ENCODE results near the gene PPM1H.
"Not testable (repeated sequence)": the region's sequence is repeated elsewhere in the genome, so short reads cannot be mapped to it uniquely, and the experiment has no call there.

PPM1H gene

DNA sequence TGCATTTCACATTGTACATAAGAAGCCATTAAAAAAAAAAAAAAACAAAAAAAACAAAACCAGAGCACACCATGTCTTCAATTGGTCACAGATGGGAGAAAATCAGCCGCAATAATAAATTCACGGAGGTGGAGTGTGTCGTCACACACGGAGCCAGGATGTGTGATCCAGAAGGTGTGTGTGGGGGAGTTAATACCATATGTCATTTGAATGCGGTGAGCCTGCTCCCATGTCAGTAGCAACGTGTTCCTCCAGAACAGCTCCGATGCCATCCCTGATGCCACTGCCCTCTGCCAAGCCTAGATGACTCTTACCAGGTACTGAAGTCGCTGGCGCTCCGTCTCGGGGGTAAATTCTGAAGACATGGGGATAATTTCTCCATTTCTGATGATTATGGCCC, 197.8 kb downstream of the PPM1H start:
- Histone ChIP-seq H3K4me1 (ENCODE audit: control insufficient read depth, insufficient read depth, low read length, poor library complexity, severe bottlenecking) (no peaks in the 10 kb centered on the region), H3K4me3 (ENCODE audit: insufficient read depth, low read depth, low read length, poor library complexity, severe bottlenecking) (no peak overlapping the region), H3K36me3 (ENCODE audit: control insufficient read depth, insufficient read depth, low read length) (no peaks in the 10 kb centered on the region), H3K9me3 (ENCODE audit: control insufficient read depth, low read length) (no peaks in the 10 kb centered on the region), H3K27ac (ENCODE audit: insufficient read depth, low read length, poor library complexity, severe bottlenecking) (no peak overlapping the region), H3K27me3 (replicated peaks; ENCODE audit: control insufficient read depth, insufficient read depth, low read length, poor library complexity, severe bottlenecking) (no peaks in the 10 kb centered on the region)
- no peak for DNase-seq

DNA sequence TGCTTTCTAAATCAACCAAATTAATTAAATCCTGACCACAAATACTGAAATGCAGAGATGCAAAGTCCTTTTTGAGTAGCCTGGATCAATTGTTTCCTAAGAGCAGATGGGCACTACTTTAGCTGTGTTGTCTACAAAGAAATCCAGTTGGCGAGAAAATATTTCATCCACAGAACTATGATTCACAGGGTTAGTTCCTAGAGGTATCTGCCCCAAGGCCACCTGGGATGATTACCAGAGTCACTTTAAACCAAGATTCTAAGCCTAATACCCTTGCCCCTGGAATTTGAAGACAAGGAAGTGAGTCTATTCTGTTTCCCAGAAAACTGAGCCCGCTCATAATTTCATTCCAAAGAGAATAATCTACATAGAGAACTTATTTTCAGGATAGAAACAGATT, 198.4 kb downstream of the PPM1H start:
- H3K36me3 ChIP-seq (ENCODE audit: control insufficient read depth, insufficient read depth, low read length): no peaks in the 10 kb centered on the region
- H3K9me3 ChIP-seq (ENCODE audit: control insufficient read depth, low read length): no peaks in the 10 kb centered on the region
- H3K4me3 ChIP-seq (ENCODE audit: insufficient read depth, low read depth, low read length, poor library complexity, severe bottlenecking): no peak overlapping the region
- no peaks in the 10 kb centered on the region for H3K4me1 ChIP-seq (ENCODE audit: control insufficient read depth, insufficient read depth, low read length, poor library complexity, severe bottlenecking)
- no peaks in the 10 kb centered on the region for H3K27me3 ChIP-seq (replicated peaks; ENCODE audit: control insufficient read depth, insufficient read depth, low read length, poor library complexity, severe bottlenecking)
- H3K27ac ChIP-seq (ENCODE audit: insufficient read depth, low read length, poor library complexity, severe bottlenecking): no peak overlapping the region
- DNase-seq: no peak

DNA sequence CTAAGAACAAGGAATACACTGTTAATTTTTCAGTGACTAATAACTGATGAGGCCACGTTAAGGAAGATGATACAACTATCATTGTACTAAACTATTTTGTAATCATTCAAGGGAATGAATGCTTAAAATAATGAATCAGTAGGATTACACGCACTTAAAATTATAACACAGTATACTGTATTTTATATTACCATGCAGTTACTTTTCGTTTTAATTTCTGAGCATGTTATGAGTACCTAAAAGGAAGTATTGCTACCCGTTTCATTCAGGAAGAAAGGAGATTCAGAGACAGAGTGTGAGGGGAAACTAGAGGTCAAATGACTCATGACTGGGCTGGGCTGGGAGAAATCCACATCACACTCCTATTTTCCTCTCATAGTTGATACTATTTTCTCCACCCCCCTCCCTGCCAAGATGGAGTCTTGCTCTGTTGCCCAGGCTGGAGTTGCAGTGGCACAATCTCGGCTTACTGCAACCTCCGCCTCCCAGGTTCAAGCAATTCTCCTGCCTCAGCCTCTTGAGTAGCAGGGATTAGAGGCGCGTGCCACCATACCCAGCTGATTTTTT, 202.0 kb downstream of the PPM1H start:
- Histone ChIP-seq H3K9me3 (ENCODE audit: control insufficient read depth, low read length) (no peaks in the 10 kb centered on the region), H3K36me3 (ENCODE audit: control insufficient read depth, insufficient read depth, low read length) (no peaks in the 10 kb centered on the region), H3K4me1 (ENCODE audit: control insufficient read depth, insufficient read depth, low read length, poor library complexity, severe bottlenecking) (no peaks in the 10 kb centered on the region), H3K27me3 (replicated peaks; ENCODE audit: control insufficient read depth, insufficient read depth, low read length, poor library complexity, severe bottlenecking) (no peaks in the 10 kb centered on the region), H3K27ac (ENCODE audit: insufficient read depth, low read length, poor library complexity, severe bottlenecking) (no peak overlapping the region), H3K4me3 (ENCODE audit: insufficient read depth, low read depth, low read length, poor library complexity, severe bottlenecking) (no peak overlapping the region)
- DNase-seq: no peak

GRCh38 chr12:62731055-62731820, 203.7 kb downstream of the PPM1H start:
- no peaks in the 10 kb centered on the region for H3K9me3 ChIP-seq (ENCODE audit: control insufficient read depth, low read length)
- H3K27me3 ChIP-seq (replicated peaks; ENCODE audit: control insufficient read depth, insufficient read depth, low read length, poor library complexity, severe bottlenecking): no peaks in the 10 kb centered on the region
- no peak overlapping the region for H3K27ac ChIP-seq (ENCODE audit: insufficient read depth, low read length, poor library complexity, severe bottlenecking)
- DNase-seq: no peak
- H3K4me1 ChIP-seq (ENCODE audit: control insufficient read depth, insufficient read depth, low read length, poor library complexity, severe bottlenecking): no peaks in the 10 kb centered on the region
- H3K36me3 ChIP-seq (ENCODE audit: control insufficient read depth, insufficient read depth, low read length): no peaks in the 10 kb centered on the region
- H3K4me3 ChIP-seq (ENCODE audit: insufficient read depth, low read depth, low read length, poor library complexity, severe bottlenecking): no peak overlapping the region

- no peak overlapping the region for H3K27ac ChIP-seq (ENCODE audit: insufficient read depth, low read length, poor library complexity, severe bottlenecking)
- DNase-seq: no peak
- H3K27me3 ChIP-seq (replicated peaks; ENCODE audit: control insufficient read depth, insufficient read depth, low read length, poor library complexity, severe bottlenecking): no peaks in the 10 kb centered on the region
These were observed 204.3 kb downstream of the PPM1H start for GRCh38 chr12:62730649-62731048.

GRCh38 chr12:62729579-62730544, 205.1 kb downstream of the PPM1H start:
- H3K4me1 ChIP-seq (ENCODE audit: control insufficient read depth, insufficient read depth, low read length, poor library complexity, severe bottlenecking); H3K27me3 ChIP-seq (replicated peaks; ENCODE audit: control insufficient read depth, insufficient read depth, low read length, poor library complexity, severe bottlenecking); DNase-seq; H3K36me3 ChIP-seq (ENCODE audit: control insufficient read depth, insufficient read depth, low read length); H3K4me3 ChIP-seq (ENCODE audit: insufficient read depth, low read depth, low read length, poor library complexity, severe bottlenecking); H3K9me3 ChIP-seq (ENCODE audit: control insufficient read depth, low read length); H3K27ac ChIP-seq (ENCODE audit: insufficient read depth, low read length, poor library complexity, severe bottlenecking): not testable (repeated sequence)

More at GRCh38 chr12:62730649-62731048, 204.3 kb downstream of the PPM1H start:
- Histone ChIP-seq H3K4me1 (ENCODE audit: control insufficient read depth, insufficient read depth, low read length, poor library complexity, severe bottlenecking) (no peaks in the 10 kb centered on the region), H3K4me3 (ENCODE audit: insufficient read depth, low read depth, low read length, poor library complexity, severe bottlenecking) (no peak overlapping the region), H3K36me3 (ENCODE audit: control insufficient read depth, insufficient read depth, low read length) (no peaks in the 10 kb centered on the region), H3K9me3 (ENCODE audit: control insufficient read depth, low read length) (no peaks in the 10 kb centered on the region)

GRCh38 chr12:62728741-62729140, 206.2 kb downstream of the PPM1H start:
- no peaks in the 10 kb centered on the region for H3K36me3 ChIP-seq (ENCODE audit: control insufficient read depth, insufficient read depth, low read length)
- H3K4me1 ChIP-seq (ENCODE audit: control insufficient read depth, insufficient read depth, low read length, poor library complexity, severe bottlenecking): no peaks in the 10 kb centered on the region
- no peak for DNase-seq
- H3K27ac ChIP-seq (ENCODE audit: insufficient read depth, low read length, poor library complexity, severe bottlenecking): no peak overlapping the region
- no peaks in the 10 kb centered on the region for H3K9me3 ChIP-seq (ENCODE audit: control insufficient read depth, low read length)
- H3K27me3 ChIP-seq (replicated peaks; ENCODE audit: control insufficient read depth, insufficient read depth, low read length, poor library complexity, severe bottlenecking): no peaks in the 10 kb centered on the region
- no peak overlapping the region for H3K4me3 ChIP-seq (ENCODE audit: insufficient read depth, low read depth, low read length, poor library complexity, severe bottlenecking)

DNA sequence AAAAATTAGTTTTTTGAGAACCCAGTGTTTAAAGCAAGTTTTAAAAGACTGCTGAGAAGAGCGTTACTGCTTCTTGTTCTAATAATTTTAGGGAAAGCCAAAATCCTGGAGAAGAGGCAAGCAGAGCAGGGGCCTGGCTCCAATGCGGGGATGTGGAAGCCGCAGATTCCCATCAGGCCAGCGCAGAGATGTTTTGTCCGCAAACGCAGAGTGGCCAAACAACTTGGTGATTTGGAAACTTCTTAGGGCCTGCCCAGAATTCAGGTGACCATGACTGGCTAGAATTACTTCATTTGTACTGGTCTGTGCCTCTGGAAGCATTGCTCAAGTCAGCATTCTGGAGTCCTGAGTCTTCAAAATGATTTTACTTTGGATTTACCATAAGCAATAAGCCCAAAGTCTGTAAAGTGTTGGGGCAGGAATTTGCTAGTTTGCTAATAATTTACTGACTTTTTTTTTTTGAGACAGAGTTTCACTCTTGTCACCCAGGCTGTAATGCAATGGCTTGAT, 208.4 kb downstream of the PPM1H start:
- DNase-seq: no peak
- Histone ChIP-seq H3K4me1 (ENCODE audit: control insufficient read depth, insufficient read depth, low read length, poor library complexity, severe bottlenecking) (no peaks in the 10 kb centered on the region), H3K27me3 (replicated peaks; ENCODE audit: control insufficient read depth, insufficient read depth, low read length, poor library complexity, severe bottlenecking) (no peaks in the 10 kb centered on the region), H3K4me3 (ENCODE audit: insufficient read depth, low read depth, low read length, poor library complexity, severe bottlenecking) (no peak overlapping the region), H3K27ac (ENCODE audit: insufficient read depth, low read length, poor library complexity, severe bottlenecking) (no peak overlapping the region), H3K36me3 (ENCODE audit: control insufficient read depth, insufficient read depth, low read length) (no peaks in the 10 kb centered on the region), H3K9me3 (ENCODE audit: control insufficient read depth, low read length) (no peaks in the 10 kb centered on the region)

DNA sequence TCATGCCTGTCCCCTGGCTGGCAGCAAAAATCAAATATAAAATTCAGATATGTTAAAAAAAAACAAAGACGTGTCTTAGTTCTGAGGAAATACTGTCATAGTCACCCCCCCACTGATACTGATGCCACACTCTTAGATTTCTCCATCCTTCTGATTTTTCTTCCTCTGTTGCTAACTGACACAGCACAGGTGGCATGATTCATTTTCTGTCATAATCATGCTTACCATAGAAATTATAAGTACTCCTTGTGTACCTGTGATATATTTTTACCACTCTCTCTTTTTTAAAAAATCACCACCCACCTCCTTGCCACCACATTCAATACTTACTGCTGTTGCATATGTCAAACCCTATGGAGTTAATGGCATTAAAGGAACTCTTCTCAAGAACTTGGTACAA, 209.2 kb downstream of the PPM1H start:
- Histone ChIP-seq H3K4me1 (ENCODE audit: control insufficient read depth, insufficient read depth, low read length, poor library complexity, severe bottlenecking) (no peaks in the 10 kb centered on the region), H3K36me3 (ENCODE audit: control insufficient read depth, insufficient read depth, low read length) (no peaks in the 10 kb centered on the region), H3K9me3 (ENCODE audit: control insufficient read depth, low read length) (no peaks in the 10 kb centered on the region), H3K4me3 (ENCODE audit: insufficient read depth, low read depth, low read length, poor library complexity, severe bottlenecking) (no peak overlapping the region), H3K27me3 (replicated peaks; ENCODE audit: control insufficient read depth, insufficient read depth, low read length, poor library complexity, severe bottlenecking) (no peaks in the 10 kb centered on the region), H3K27ac (ENCODE audit: insufficient read depth, low read length, poor library complexity, severe bottlenecking) (no peak overlapping the region)
- DNase-seq: no peak

All from effector memory CD4-positive, alpha-beta T cell (primary cell).